ENCODE results near the gene ACAD8.

Gene ACAD8

GRCh38 chr11:134290646-134291045 is 37.3 kb downstream of the ACAD8 start:
- DNase-seq (ENCODE audit: low read depth, low spot score) = no peak

- DNase-seq (ENCODE audit: low read depth, low spot score) = no peak
These were observed 37.8 kb downstream of the ACAD8 start for GRCh38 chr11:134291196-134291595.

- DNase-seq (ENCODE audit: low read depth, low spot score) = no peak
These were observed 39.3 kb downstream of the ACAD8 start for GRCh38 chr11:134292661-134293060.

GRCh38 chr11:134293119-134294113 is 40.0 kb downstream of the ACAD8 start:
- DNase-seq (ENCODE audit: low read depth, low spot score) = no peak

- no peak for DNase-seq (ENCODE audit: low read depth, low spot score)
These were observed 41.3 kb downstream of the ACAD8 start for GRCh38 chr11:134294664-134295063.

- DNase-seq (ENCODE audit: low read depth, low spot score) = no peak
These were observed 58.9 kb downstream of the ACAD8 start for GRCh38 chr11:134312223-134312622.

- no peak for DNase-seq (ENCODE audit: low read depth, low spot score)
These were observed 59.4 kb downstream of the ACAD8 start for GRCh38 chr11:134312807-134313206.

GRCh38 chr11:134313379-134313778 is 60.0 kb downstream of the ACAD8 start:
- DNase-seq (ENCODE audit: low read depth, low spot score) = no peak

GRCh38 chr11:134313821-134314607 is 60.6 kb downstream of the ACAD8 start:
- no peak for DNase-seq (ENCODE audit: low read depth, low spot score)
